NK-92 (cell line): ENCODE results near the gene IL23A.

Source experiments
- DNase-seq: peaks from one replicate; lab custom pipeline; 2025; ENCODE audit not compliant: unreplicated experiment; lab: John Stamatoyannopoulos, UW

Gene IL23A

GRCh38 chr12:56361487-56362129, 22.9 kb downstream of the IL23A start:
- no peak for DNase-seq

DNA sequence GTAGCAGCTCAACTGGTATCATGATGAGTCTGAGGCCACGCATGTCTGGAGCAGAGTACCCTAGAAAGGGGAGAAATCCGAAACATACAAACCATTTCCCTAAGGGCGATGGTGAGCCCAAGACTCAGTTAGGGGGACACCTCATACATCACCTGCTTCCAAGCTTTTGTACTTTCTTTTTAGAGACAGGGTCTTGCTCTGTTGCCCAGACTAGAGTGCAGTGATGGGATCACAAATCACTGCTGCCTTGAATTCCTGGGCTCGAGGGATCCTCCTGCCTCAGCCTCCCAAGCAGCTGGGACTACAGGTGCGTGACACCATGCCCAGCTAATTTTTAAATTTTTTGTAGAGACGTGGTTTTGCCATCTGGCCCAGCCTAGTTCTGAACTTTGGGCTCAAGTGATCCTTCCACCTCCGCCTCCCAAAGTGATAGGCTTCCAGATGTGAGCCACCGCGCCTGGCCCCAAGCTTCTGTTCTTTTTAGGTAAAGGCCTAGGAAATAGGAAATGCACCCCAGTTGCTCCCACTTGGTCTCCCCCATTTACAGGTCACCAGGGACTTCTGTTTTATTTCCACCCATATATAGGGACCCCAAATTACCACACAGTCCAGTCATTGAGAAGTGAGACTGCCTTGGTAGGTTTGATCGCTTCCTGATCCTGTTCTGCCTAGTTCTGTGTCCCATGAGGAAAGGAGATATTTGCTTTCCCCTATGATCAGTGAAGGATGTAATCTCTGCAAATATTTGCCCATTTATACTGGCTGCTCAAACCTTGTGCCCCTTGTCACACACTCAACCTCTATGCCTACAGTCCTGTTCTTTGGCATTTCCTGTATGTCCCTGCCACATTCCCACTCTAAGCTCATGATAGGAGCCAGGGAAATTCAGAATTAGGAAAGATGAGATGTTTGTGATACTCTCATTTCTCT, 23.7 kb downstream of the IL23A start, which contains the start of gene APOF:
Gene APOF, minus strand, starts transcription at position 728 of the 930 bp plus-strand sequence. Its CDS starts 112 bp downstream, at position 616.
- no peak for DNase-seq

DNA sequence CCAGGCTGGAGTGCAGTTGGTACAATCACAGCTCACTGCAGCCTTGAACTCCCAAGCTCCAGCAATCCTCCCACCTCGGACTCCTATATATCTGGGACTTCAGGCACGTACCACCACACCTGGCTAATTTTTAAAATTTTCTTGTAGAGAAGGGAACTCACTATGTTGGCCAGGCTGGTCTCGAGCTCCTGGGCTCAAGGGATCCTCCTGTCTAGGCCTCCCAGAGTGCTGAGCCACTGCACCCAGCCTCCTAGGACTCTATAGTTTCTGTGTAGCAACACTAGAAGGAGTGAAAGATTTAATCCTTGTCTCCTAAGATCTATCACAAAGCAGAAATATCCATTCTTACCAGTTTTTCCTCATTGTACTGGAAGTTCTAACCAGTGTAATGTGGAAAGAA, 28.3 kb downstream of the IL23A start:
- no peak for DNase-seq

DNA sequence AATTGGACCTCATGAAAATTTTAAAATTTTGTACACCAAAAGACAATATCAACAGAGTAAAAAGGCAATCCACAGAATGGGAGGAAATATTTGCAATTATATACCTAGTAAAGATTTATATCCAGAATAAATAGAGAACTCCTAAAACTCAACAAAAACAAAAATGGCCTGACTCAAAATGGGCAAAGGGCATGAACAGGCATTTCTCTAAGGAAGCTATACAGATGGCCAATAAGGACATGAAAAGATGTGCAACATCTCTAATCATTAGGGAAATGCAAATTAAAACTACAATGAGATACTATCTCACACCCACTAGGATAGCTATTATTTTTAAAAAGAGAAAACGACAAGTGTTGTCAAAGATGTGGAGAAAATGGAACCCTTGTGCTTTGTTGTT, 34.8 kb downstream of the IL23A start:
- DNase-seq: no peak

DNA sequence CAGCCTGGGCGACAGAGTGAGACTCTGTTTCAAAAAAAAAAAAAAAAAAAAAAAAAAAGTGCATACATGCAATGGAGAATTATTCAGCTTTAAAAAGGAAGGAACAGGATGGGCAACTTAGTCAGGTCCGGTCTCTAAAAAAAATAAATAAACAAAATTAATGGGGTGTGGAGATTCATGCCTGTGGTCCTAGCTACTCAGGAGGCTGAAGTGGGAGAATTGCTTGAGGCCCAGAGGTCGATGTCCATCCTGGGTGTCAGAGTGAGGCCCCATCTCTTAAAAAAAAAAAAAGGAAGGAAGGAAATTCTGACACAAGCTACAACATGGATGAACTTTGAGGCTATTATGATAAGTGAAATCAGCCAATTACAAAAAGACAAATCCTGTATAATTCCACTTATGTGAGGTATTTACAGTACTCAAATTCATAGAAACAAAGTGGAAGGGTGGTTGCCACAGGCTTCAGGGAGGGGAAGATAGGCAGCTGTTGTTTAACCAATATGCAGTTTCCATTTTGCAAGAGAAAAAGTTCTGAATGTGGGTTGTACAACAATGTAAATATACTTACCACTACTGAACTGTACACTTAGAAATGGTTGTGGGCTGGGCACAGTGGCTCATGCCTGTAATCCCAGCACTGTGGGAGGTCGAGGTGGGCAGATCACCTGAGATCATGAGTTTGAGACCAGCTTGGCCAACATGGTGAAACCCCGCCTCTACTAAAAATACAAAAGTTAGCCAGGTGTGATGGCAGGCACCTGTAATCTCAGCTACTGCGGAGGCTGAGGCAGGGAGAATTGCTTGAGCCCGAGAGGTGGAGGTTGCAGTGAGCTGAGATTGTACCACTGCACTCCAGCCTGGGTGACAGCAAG, 36.3 kb downstream of the IL23A start:
- no peak for DNase-seq

DNA sequence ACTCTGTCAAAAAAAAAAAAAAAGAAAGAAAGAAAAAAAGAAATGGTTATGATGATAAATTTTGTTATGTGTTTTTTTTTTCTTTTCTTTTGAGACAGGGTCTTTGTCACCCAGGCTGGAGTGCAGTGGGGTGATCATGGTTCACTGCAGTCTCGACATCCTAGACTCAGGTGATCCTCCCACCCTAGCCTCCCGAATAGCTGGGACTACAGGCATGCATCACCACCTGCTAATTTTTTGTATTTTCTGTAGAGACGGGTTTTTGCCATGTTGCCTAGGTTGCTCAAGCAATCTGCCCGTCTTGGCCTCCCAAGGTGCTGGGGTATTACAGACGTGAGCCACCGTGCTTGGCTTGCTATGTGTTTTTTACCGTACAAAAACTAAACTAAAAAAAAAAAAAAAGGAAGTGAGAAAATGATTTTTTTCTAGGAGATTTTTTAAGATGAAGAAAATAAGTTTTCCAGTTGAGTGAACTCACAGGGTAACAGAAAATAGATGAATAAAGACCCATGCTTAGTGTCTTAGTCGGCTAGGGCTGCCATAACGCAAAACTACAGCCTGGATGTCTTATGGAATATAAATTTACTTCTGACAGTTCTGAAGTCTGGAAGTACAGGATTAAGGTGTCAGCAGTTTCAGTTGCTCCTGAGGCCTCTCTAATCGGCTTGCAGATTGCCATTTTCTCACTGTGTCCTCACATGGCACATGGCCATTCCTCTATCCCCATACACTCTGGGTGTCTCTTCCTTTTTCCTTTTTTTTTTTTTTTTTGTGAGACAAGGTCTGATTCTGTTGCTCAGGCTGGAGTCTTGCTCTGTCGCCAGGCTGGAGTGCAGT, 37.1 kb downstream of the IL23A start:
- no peak for DNase-seq

DNA sequence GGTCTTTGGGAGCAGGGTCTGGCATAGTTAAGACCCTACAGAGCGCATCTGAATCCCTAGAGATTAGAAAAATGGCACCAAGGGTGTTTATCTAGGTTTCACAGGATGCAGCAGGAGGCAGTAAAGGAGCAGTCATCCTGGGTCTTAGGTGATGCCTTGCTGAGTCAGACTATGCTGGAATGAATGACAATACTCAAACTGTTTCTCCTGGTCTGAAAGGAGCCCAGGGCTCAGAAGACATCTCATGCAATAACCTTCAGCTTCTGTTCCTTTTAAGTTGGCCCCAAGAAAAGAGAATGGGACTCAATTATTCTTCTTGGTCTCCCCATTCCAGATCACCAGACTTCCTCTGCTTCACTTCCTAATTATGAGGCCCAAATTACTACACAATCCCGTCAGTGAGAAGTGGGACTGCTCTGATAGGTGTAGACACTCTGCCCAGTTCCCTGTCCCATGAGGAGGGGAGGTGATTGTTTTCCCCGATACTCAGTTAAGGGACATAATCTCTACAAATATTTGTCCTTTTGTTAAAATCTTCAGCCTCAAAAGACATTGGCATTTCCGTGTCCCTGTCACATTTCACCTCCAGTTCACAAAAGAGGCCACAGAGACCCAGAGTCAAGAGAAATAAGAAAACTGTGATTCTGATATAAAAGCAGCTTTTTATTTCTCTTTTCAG, 38.8 kb downstream of the IL23A start:
- DNase-seq: no peak

DNA sequence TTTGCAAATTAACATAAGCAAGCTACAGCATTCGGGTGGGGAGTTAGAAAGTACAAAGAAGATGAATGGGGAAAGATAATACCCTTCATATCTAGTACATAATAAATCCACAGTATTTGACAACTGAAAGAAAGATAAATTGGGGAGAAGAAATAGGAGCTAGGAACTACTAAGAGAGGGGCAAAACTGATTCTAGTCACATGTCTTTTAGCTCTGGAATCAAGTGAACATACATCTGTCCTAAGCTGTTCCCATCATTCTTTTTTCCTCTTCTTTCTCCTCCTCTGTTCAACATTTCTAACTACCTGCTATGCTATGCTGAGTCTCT, 39.3 kb downstream of the IL23A start:
- no peak for DNase-seq

DNA sequence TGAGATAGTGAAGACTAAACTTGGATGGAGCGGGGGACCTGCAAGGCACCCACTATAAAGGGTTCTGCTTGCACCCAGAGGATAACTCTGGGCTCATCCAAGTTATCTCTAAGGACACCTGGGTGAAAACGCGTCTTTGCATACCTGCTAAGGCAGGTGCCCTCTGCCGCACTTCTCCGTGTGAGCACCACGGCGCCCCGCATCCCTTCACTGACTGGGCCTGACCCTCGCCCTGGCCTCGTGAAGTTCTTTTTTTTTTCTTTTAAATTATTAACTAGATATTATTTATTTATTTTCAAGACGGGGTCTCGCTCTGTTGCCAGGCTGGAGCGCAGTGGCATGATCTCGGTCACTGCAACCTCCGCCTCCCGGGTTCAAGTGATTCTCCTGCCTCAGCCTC, 43.9 kb downstream of the IL23A start:
- no peak for DNase-seq

- DNase-seq: no peak
Observed at GRCh38 chr12:56385873-56386272, 47.2 kb downstream of the IL23A start.

- no peak for DNase-seq
Observed at GRCh38 chr12:56387152-56387736, 48.6 kb downstream of the IL23A start.

DNA sequence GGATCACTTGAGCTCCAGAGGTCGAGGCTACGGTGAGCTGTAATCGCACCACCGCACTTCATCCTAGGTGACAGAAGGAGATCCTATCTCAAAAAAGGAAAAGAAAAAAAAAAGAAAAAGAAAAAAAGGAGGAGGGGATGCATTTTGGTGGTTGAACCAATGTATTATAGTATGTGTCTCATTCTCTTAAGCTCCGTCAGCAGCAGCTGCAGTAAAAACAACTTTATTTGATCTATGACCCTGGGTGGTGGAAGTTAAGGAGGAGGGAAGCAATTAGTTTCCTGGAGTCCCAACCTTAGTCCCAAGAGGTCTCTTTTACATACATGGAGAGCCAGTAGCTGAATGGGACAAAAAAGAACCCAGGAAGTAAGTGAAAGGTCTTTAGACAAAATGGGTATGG, 50.7 kb downstream of the IL23A start:
- no peak for DNase-seq
